PC-3 (cell line): Measurements from ENCODE around the gene TMPRSS11F. TPM values are rescaled to one million over a fixed set of nuclear protein-coding genes. Genes with fewer than 3 reads are reported as not detected.
A peak's percentile ranks its signal among the peaks of the same experiment; 100 is the strongest.

ENCODE experiments used
- ATAC-seq: fragments of 200-7000 bp; cut with Tn5 transposase; 2 replicates; pipeline ENCODE4 v1.9.1; 2020; ENCODE audit warnings: mild to moderate bottlenecking, moderate library complexity
- BruUV-seq: library from RNA; stranded (reverse); fragments of 400-500 nt; replicated peaks from 2 replicates; lab custom pipeline; 2021; lab: Mats Ljungman, UMichigan
- CTCF ChIA-PET: fragments of 300-600 bp; sonication (Branson Sonifier 250); formaldehyde crosslinking; loops from one replicate; lab custom pipeline; 2022; ENCODE audit warnings: antibody characterized with exemption; lab: Charles Lee
- POLR2A ChIA-PET: fragments of 300-600 bp; sonication (Branson Sonifier 250); formaldehyde crosslinking; loops from one replicate; lab custom pipeline; 2022; ENCODE audit warnings: antibody characterized with exemption; ENCODE audit not compliant: unreplicated experiment; lab: Charles Lee
- DNase-seq: peaks from one replicate; pipeline ENCODE4 v3.0.0-alpha.2; 2015
- H2AFZ ChIP-seq: fragments of 300-600 bp; sonication (generic); 2 replicates; pipeline ENCODE4 v1.6.0; 2016; ENCODE audit warnings: antibody characterized with exemption, low read length
- H3F3A ChIP-seq: fragments of 300-600 bp; sonication (generic); one replicate; pipeline ENCODE4 v1.6.0; 2017; ENCODE audit warnings: antibody characterized with exemption, low read length, control low read depth, mild to moderate bottlenecking; ENCODE audit not compliant: unreplicated experiment
- H3K27ac ChIP-seq: fragments of 300-600 bp; sonication (generic); 2 replicates; pipeline ENCODE4 v1.5.1; 2016; ENCODE audit warnings: mild to moderate bottlenecking, low read length
- H3K27me3 ChIP-seq: fragments of 300-600 bp; sonication (generic); 2 replicates; pipeline ENCODE4 v1.6.1; 2016; ENCODE audit warnings: low read length, mixed read lengths
- H3K36me3 ChIP-seq: fragments of 300-600 bp; sonication (generic); 2 replicates; pipeline ENCODE4 v1.6.1; 2016; ENCODE audit warnings: low read depth, mixed run types, low read length, mixed read lengths
- H3K4me1 ChIP-seq: fragments of 300-600 bp; sonication (generic); 2 replicates; pipeline ENCODE4 v1.5.1; 2016; ENCODE audit warnings: low read length; ENCODE audit not compliant: insufficient read depth
- H3K4me2 ChIP-seq: fragments of 300-600 bp; sonication (generic); 2 replicates; pipeline ENCODE4 v1.6.0; 2016; ENCODE audit warnings: low read length
- H3K4me3 ChIP-seq: fragments of 300-600 bp; sonication (generic); 2 replicates; pipeline ENCODE4 v1.5.1; 2016; ENCODE audit warnings: mild to moderate bottlenecking, low read length, mixed read lengths
- H3K79me2 ChIP-seq: fragments of 300-600 bp; sonication (generic); 2 replicates; pipeline ENCODE4 v1.6.1; 2017; ENCODE audit warnings: low read length, mixed read lengths
- H3K9ac ChIP-seq: fragments of 300-600 bp; sonication (generic); 2 replicates; pipeline ENCODE4 v1.6.0; 2016; ENCODE audit warnings: mild to moderate bottlenecking, low read length
- H3K9me2 ChIP-seq: fragments of 300-600 bp; sonication (generic); replicated peaks from 2 replicates; pipeline ENCODE4 v1.6.1; 2016; ENCODE audit warnings: mixed run types, low read length, mixed read lengths
- H3K9me3 ChIP-seq: fragments of 300-600 bp; sonication (generic); 2 replicates; pipeline ENCODE4 v1.6.1; 2016; ENCODE audit warnings: low read length, mixed read lengths
- H4K20me1 ChIP-seq: fragments of 300-600 bp; sonication (generic); 2 replicates; pipeline ENCODE4 v1.6.1; 2016; ENCODE audit warnings: low read length, mixed read lengths
- EZH2 ChIP-seq: fragments of 300-600 bp; sonication (generic); IDR thresholded peaks from one replicate; pipeline ENCODE4 v1.6.1; 2017; ENCODE audit warnings: antibody characterized with exemption, mild to moderate bottlenecking, low read length; ENCODE audit not compliant: unreplicated experiment
- EZH2phosphoT487 ChIP-seq: fragments of 300-600 bp; sonication (generic); IDR thresholded peaks from 2 replicates; pipeline ENCODE4 v1.6.1; 2018; ENCODE audit warnings: mild to moderate bottlenecking, antibody characterized with exemption, low read length, borderline replicate concordance
- intact Hi-C: fragments of 100-400 bp; cut with micrococcal nuclease; formaldehyde crosslinking; loops from 2 replicates; pipeline ENCODE4 v1.9.0; 2023
- total RNA-seq: library from RNA; depleted of rRNA; stranded (reverse); fragments of >200 nt; gene quantifications from 2 replicates; pipeline ENCODE4 v1.2.3, GENCODE V29; 2014
- TF ChIP-seq, protein P1 (sequence below): fragments of 300-600 bp; sonication (generic); conservative IDR thresholded peaks from 2 replicates; pipeline ENCODE4 v1.5.1; 2017; ENCODE audit warnings: antibody characterized with exemption, low read depth, mild to moderate bottlenecking, low read length

Gene TMPRSS11F
- total RNA-seq, 1 experiment from 2014 or later = not detected

DNA sequence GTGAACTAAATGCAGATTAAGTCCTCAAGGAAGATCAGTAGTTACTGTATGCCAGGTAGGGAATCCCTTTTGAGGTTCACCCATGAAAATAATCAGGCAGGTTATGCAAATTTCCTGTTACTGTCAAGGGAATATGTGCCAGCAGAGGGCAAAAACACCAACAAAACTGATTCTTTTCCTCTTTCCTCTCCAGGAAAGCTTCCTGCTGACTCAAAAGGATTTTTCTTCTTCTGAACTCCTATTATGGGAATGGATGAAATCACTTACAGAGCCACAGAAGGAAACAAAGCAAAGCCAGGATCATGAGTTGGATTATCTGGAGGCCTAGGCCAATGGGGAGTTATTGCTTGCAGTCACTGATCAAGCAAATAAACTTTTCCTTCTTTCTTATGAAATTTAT, 49.7 kb downstream of the TMPRSS11F start:
- H3K9ac ChIP-seq = no peak overlapping the region
- no peak for ATAC-seq
- TF ChIP-seq EZH2 = no peak
- TF ChIP-seq, protein P1, sequence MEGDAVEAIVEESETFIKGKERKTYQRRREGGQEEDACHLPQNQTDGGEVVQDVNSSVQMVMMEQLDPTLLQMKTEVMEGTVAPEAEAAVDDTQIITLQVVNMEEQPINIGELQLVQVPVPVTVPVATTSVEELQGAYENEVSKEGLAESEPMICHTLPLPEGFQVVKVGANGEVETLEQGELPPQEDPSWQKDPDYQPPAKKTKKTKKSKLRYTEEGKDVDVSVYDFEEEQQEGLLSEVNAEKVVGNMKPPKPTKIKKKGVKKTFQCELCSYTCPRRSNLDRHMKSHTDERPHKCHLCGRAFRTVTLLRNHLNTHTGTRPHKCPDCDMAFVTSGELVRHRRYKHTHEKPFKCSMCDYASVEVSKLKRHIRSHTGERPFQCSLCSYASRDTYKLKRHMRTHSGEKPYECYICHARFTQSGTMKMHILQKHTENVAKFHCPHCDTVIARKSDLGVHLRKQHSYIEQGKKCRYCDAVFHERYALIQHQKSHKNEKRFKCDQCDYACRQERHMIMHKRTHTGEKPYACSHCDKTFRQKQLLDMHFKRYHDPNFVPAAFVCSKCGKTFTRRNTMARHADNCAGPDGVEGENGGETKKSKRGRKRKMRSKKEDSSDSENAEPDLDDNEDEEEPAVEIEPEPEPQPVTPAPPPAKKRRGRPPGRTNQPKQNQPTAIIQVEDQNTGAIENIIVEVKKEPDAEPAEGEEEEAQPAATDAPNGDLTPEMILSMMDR = peak; percentile 35; the same call in 1 of the 2 replicates
- no peak overlapping the region for H3K4me2 ChIP-seq
- no peak overlapping the region for H2AFZ ChIP-seq
- H3K36me3 ChIP-seq = no peaks in the 10 kb centered on the region
- H3K79me2 ChIP-seq = no peaks in the 10 kb centered on the region
- no peaks in the 10 kb centered on the region for H4K20me1 ChIP-seq
- peak; percentile 25 for DNase-seq
- H3K4me3 ChIP-seq = no peak overlapping the region
- intact Hi-C loops = loop anchor here (1.0 kb wide), 1 partner anchor 95 kb away; no protein-coding TSS in a partner anchor
- H3K27ac ChIP-seq = no peak overlapping the region
- CTCF ChIA-PET = no interaction called here
- H3K27me3 ChIP-seq = peaks cover 14% of the 10 kb centered on the region; the same call in 1 of the 2 replicates
- no peaks in the 10 kb centered on the region for H3F3A ChIP-seq
- no peaks in the 10 kb centered on the region for H3K9me3 ChIP-seq
- POLR2A ChIA-PET = no interaction called here
- BruUV-seq = no TSS peak
- no peaks in the 10 kb centered on the region for H3K4me1 ChIP-seq
- H3K9me2 ChIP-seq = no peaks in the 10 kb centered on the region

GRCh38 chr4:68077737-68078136, 51.9 kb downstream of the TMPRSS11F start:
- DNase-seq (no peak), ATAC-seq (no peak)
- Histone ChIP-seq H3K27ac (no peak overlapping the region), H3F3A (no peaks in the 10 kb centered on the region), H3K36me3 (no peaks in the 10 kb centered on the region), H2AFZ (no peak overlapping the region), H3K79me2 (no peaks in the 10 kb centered on the region), H3K27me3 (peaks cover 20% of the 10 kb centered on the region), H3K9ac (no peak overlapping the region), H4K20me1 (no peaks in the 10 kb centered on the region), H3K4me1 (no peaks in the 10 kb centered on the region), H3K9me2 (no peaks in the 10 kb centered on the region), H3K4me3 (no peak overlapping the region), H3K9me3 (no peaks in the 10 kb centered on the region), H3K4me2 (no peak overlapping the region)
- BruUV-seq = no TSS peak
- TF ChIP-seq, protein P1 = no peak
- TF ChIP-seq EZH2 = no peak
- no peak for TF ChIP-seq EZH2phosphoT487
- ChIA-PET CTCF (no interaction called here), POLR2A (no interaction called here)
- intact Hi-C loops = no loop called here

DNA sequence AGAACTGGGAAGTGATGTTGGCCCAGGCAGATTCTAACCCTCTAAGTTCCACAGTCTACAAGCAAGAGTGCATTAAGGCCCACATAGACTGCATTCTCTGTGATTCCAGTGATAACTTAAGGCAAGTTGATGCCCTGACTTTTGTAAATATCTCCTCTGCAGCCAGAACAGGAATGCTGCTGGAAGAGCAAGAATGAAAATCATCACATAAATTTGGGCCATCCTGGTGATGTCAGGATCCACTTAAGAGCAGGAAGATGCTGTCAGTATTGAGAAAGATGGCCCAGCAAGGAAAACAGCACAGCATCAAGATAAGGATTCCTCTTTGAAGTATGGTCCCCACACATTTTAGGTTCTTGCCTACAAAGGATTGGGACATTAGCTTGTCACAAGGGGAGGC, 52.4 kb downstream of the TMPRSS11F start:
- CTCF ChIA-PET = no interaction called here
- Histone ChIP-seq H3K27ac (no peak overlapping the region), H3K36me3 (no peaks in the 10 kb centered on the region), H2AFZ (no peak overlapping the region), H3K4me1 (no peaks in the 10 kb centered on the region), H3K4me3 (no peak overlapping the region), H3K4me2 (no peak overlapping the region), H3F3A (no peaks in the 10 kb centered on the region), H4K20me1 (no peaks in the 10 kb centered on the region), H3K9ac (no peak overlapping the region), H3K9me2 (no peaks in the 10 kb centered on the region), H3K79me2 (no peaks in the 10 kb centered on the region), H3K9me3 (no peaks in the 10 kb centered on the region), H3K27me3 (peaks cover 24% of the 10 kb centered on the region)
- ATAC-seq (no peak), DNase-seq (no peak)
- BruUV-seq = no TSS peak
- POLR2A ChIA-PET = no interaction called here
- intact Hi-C loops = no loop called here
- TF ChIP-seq, protein P1 = no peak
- no peak for TF ChIP-seq EZH2
- no peak for TF ChIP-seq EZH2phosphoT487
